Aorta (tissue), 5 donors: ENCODE measurements around the gene TRAM2. TPM values are rescaled to one million over a fixed set of nuclear protein-coding genes. Genes with fewer than 3 reads are reported as not detected.
A peak's percentile ranks its signal among the peaks of the same experiment; 100 is the strongest.

Experiments used
- ATAC-seq: fragments of 200-7000 bp; cut with Tn5 transposase; one replicate; pipeline ENCODE4 v1.9.1; 2022; ENCODE audit warnings: moderate library complexity; ENCODE audit not compliant: low FRiP score
- DNase-seq, 2 donors: peaks; one replicate each; pipeline ENCODE4 v3.0.0-alpha.2; 2020
- H3K27ac ChIP-seq, 2 donors: one replicate each; pipeline ENCODE4 v1.5.1; 2013; ENCODE audit warnings: low read length in 2 of 2, mild to moderate bottlenecking in 2 of 2, moderate library complexity in 2 of 2, control low read depth in 1 of 2, inconsistent platforms in 1 of 2, low read depth in 1 of 2
- H3K27me3 ChIP-seq, 2 donors: one replicate each; pipeline ENCODE4 v1.6.1; 2013; ENCODE audit warnings: control low read depth in 1 of 2, low read length in 1 of 2, mild to moderate bottlenecking in 1 of 2, moderate library complexity in 1 of 2; ENCODE audit not compliant: insufficient read depth in 2 of 2, control insufficient read depth in 1 of 2
- H3K36me3 ChIP-seq, 2 donors: one replicate each; pipeline ENCODE4 v1.6.1; 2013; ENCODE audit warnings: control low read depth in 1 of 2, low read length in 1 of 2, mild to moderate bottlenecking in 1 of 2; ENCODE audit not compliant: insufficient read depth in 2 of 2, control insufficient read depth in 1 of 2
- H3K4me1 ChIP-seq, 2 donors: one replicate each; pipeline ENCODE4 v1.6.1; 2013; ENCODE audit warnings: low read length in 2 of 2, control low read depth in 1 of 2, mild to moderate bottlenecking in 1 of 2, moderate library complexity in 1 of 2; ENCODE audit not compliant: insufficient read depth in 2 of 2, control insufficient read depth in 1 of 2
- H3K4me3 ChIP-seq, 2 donors: one replicate each; pipeline ENCODE4 v1.5.1; 2013; ENCODE audit warnings: low read length in 2 of 2, control low read depth in 1 of 2, mild to moderate bottlenecking in 1 of 2
- H3K9me3 ChIP-seq: one replicate; pipeline ENCODE4 v1.6.1; 2013; ENCODE audit warnings: mild to moderate bottlenecking, low read length; ENCODE audit not compliant: control insufficient read depth
- whole genome bisulfite sequencing, 2 donors: extraction: QIAGEN DNeasy Blood & Tissue Kit; methylation state at CpG; one replicate each; pipeline ENCODE4 v1.1.7; 2013; 5-methylcytosine and 5-hydroxymethylcytosine counted together
- intact Hi-C, 2 donors: fragments of 100-400 bp; cut with DNase I; formaldehyde crosslinking; loops; one replicate each; pipeline versions ENCODE4 v1.14.2 to v1.15.0; 2022
- polyA plus RNA-seq, 2 donors: library from polyadenylated mRNA; stranded (reverse); fragments of 200-250 nt; gene quantifications; one replicate each; pipeline ENCODE4 v1.2.3, GENCODE V29; 2013
- total RNA-seq, 2 donors: library from RNA; stranded (reverse); fragmentation: NEBNext Ultra II Directional; extraction: Animal tissue kit (Norgen Biotek cat#: 25700); gene quantifications; one replicate each; pipeline ENCODE4 v1.2.1, GENCODE V29; 2021
- donor health status: healthy with polysubstance abuse.
- donor health status: Bipolar disorder and iron deficiency.
- donor health status: DM: no; HTN: no; CAD: no.
- donor health status: DM: no; HTN: no; CAD: no.
- donor health status: DM: yes; HTN: yes; CAD: no.

Gene TRAM2
- total and polyA plus RNA-seq, 4 donors = 7.5 to 39.5 (median 30.3) TPM

DNA sequence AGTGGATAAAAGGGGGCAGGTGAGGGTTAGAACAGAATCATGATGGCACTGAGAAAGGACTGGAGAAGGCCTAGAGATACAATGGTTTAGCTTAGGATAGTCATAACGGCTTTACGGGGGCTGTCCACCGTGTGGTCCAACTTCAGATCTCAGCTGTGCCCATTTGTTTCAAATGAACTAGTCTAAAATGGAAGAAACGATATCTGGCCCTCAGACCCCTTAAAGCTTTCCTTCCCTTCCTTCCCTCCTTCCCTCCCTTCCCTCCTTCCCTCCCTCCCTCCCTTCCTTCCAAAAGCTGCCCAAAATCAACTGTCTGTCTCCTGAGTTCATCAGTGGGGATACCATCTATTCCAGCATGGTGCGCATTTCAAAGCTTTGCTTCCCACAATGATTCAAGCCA is 27.9 kb downstream of the TRAM2 start:
- no peaks in the 10 kb centered on the region for H3K9me3 ChIP-seq
- intact Hi-C loops = loop anchor here in 1 of 2 donors (5.0 kb wide), 1 partner anchor 37 kb away; no protein-coding TSS in a partner anchor
- DNase-seq (no peak), ATAC-seq (no peak)
- peaks cover 9 to 16% of the 10 kb centered on the region in 2 donors for H3K4me1 ChIP-seq
- H3K27ac ChIP-seq = no peak overlapping the region
- H3K27me3 ChIP-seq = no peaks in the 10 kb centered on the region
- H3K36me3 ChIP-seq = no peaks in the 10 kb centered on the region
- H3K4me3 ChIP-seq = no peak overlapping the region
- 80 to 91% methylated on average over 5 of the region's 5 CpGs for WGBS, 2 donors

- DNase-seq (no peak), ATAC-seq (no peak)
- intact Hi-C loops = loop anchor here in 1 of 2 donors (5.0 kb wide), 1 partner anchor 36 kb away; no protein-coding TSS in a partner anchor
- no peak overlapping the region for H3K4me3 ChIP-seq
- WGBS, 2 donors = 46 to 54% methylated on average over 7 of the region's 7 CpGs
- H3K36me3 ChIP-seq = no peaks in the 10 kb centered on the region
- H3K4me1 ChIP-seq = peaks cover 9 to 19% of the 10 kb centered on the region in 2 donors
- peak overlapping the region in 1 of 2 donors; percentile 45 for H3K27ac ChIP-seq
- H3K27me3 ChIP-seq = no peaks in the 10 kb centered on the region
- H3K9me3 ChIP-seq = no peaks in the 10 kb centered on the region
Observed at GRCh38 chr6:52548353-52548713, 28.5 kb downstream of the TRAM2 start.

- WGBS, 2 donors = 34 to 38% methylated on average over 9 of the region's 9 CpGs
Observed at GRCh38 chr6:52547647-52548352, 29.1 kb downstream of the TRAM2 start.

GRCh38 chr6:52546678-52547077 is 30.2 kb downstream of the TRAM2 start:
- H3K4me3 ChIP-seq = no peak overlapping the region
- WGBS, 2 donors = 67 to 72% methylated on average over 3 of the region's 3 CpGs
- H3K36me3 ChIP-seq = no peaks in the 10 kb centered on the region
- ATAC-seq (no peak), DNase-seq (no peak)
- intact Hi-C loops = loop anchor here in 1 of 2 donors (5.0 kb wide), 1 partner anchor 34 kb away; no protein-coding TSS in a partner anchor
- no peaks in the 10 kb centered on the region for H3K9me3 ChIP-seq
- peaks cover 7 to 27% of the 10 kb centered on the region in 2 donors for H3K4me1 ChIP-seq
- H3K27ac ChIP-seq = peak overlapping the region in 1 of 2 donors; percentile 29
- H3K27me3 ChIP-seq = no peaks in the 10 kb centered on the region

More at GRCh38 chr6:52547647-52548352, 29.1 kb downstream of the TRAM2 start:
- no peaks in the 10 kb centered on the region for H3K9me3 ChIP-seq
- no peak overlapping the region for H3K4me3 ChIP-seq
- no peaks in the 10 kb centered on the region for H3K27me3 ChIP-seq
- H3K4me1 ChIP-seq = peaks cover 7 to 19% of the 10 kb centered on the region in 2 donors
- no peaks in the 10 kb centered on the region for H3K36me3 ChIP-seq
- peak overlapping the region in 1 of 2 donors; percentile 32 for H3K27ac ChIP-seq
- ATAC-seq = no peak
- DNase-seq = peak in 1 of 2 donors; percentile 55
- intact Hi-C loops = loop anchor here in 1 of 2 donors (5.0 kb wide), 1 partner anchor 35 kb away; no protein-coding TSS in a partner anchor

DNA sequence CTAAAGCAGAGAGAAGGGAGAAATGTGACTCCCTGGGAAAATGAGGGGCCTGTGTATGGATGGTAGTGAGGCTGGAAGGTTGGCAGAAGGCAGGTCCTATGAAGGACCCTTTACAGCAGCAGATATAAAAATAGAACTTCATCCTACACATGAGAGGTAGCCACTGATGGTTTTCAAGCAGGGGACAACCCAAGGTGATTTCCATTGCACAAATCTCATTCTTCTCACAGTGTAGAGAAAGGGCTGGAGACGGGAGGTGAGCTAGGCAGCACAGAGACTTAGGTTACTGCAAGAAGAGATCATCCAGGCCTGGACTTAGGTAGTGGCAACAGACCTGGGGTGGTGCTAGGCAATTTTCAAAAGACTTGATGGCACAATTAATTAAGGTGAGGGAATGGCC is 30.7 kb downstream of the TRAM2 start:
- intact Hi-C loops = loop anchor here in 1 of 2 donors (5.0 kb wide), 1 partner anchor 34 kb away; no protein-coding TSS in a partner anchor
- Histone ChIP-seq H3K4me1 (peaks cover 7 to 30% of the 10 kb centered on the region in 2 donors), H3K9me3 (no peaks in the 10 kb centered on the region), H3K27me3 (no peaks in the 10 kb centered on the region), H3K4me3 (no peak overlapping the region), H3K27ac (peak overlapping the region in 1 of 2 donors; percentile 2), H3K36me3 (no peaks in the 10 kb centered on the region)
- ATAC-seq (no peak), DNase-seq (no peak)
- 64 to 66% methylated on average over 1 of the region's 1 CpG for WGBS, 2 donors

DNA sequence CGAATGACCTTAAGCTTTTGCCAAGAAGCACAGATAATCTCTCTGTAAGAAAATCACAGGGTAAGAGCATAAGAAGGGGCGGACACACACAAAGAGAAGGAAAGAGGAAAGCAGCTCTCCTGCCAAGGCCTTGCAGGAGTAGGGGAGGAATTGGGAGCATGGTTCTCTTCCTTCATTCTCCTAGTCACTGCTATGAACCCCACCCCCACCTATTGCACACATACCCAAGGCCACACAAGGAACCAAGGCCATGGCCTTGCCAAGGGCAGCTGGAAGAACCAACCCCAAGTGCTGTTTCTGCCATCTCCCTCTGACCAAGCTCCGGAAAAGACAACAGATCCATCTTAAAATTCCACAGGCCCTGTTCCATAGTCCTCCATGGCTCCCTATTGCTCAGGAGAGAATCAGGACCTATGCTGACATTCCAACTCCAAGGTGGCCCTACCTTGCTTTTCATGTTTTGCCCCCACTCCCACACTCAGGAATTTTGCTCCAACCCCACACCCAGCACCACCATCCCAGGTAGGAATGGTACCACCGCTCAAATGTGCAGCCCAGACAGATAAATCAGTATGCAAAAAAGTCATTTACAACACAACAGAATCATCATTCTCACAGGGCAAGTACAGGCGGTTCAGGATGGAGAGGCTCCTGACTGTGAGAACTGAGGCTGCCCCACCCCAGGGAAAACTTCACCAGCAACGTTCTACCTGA is 31.3 kb downstream of the TRAM2 start:
- DNase-seq (no peak), ATAC-seq (no peak)
- H3K9me3 ChIP-seq = no peaks in the 10 kb centered on the region
- 73 to 76% methylated on average over 6 of the region's 6 CpGs for WGBS, 2 donors
- H3K27ac ChIP-seq = peak overlapping the region in 1 of 2 donors; percentile 42
- H3K27me3 ChIP-seq = no peaks in the 10 kb centered on the region
- no peak overlapping the region for H3K4me3 ChIP-seq
- intact Hi-C loops = loop anchor here in 1 of 2 donors (5.0 kb wide), 1 partner anchor 33 kb away; no protein-coding TSS in a partner anchor
- H3K36me3 ChIP-seq = no peaks in the 10 kb centered on the region
- peaks cover 7 to 32% of the 10 kb centered on the region in 2 donors for H3K4me1 ChIP-seq

DNA sequence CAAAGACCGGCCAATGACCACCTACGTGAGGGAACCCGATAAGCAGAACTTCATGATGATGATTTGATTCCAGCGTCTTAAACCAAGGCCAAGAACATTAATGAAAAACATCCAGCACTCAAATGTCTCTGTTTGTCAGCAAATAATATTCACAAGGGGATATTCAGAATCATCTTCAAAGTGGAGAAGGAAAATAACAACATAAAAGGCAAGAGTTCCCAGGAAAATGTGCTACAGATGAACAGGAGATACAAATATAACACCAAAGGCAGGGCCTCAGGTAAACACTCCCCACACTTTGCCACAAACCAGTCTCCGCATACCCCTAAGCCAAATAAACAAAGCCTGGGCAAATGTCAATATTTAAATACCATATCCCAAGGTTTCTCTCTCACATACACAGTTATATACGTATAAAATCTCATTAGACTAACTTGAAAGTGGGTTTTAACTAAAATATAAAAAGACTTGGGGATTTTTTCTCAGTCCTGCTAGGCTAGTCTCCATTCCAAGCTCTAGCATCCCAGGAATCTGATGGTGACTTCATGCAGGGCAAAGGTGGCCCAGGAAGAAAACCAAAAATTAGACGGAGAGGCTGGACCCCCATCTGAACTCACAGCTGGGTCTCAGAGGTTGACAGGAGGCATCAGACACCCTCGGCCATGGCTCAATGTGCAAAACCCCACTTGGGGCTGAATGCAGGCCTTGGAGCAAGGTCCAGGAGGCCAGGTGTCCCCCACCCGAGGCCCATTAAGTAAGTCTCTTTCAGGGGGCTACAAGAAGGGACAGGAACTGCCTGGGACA is 32.1 kb downstream of the TRAM2 start:
- intact Hi-C loops = loop anchor here in 1 of 2 donors (5.0 kb wide), 1 partner anchor 33 kb away; no protein-coding TSS in a partner anchor
- no peak for ATAC-seq
- peak overlapping the region; percentile 92 to 94 for H3K27ac ChIP-seq
- H3K9me3 ChIP-seq = no peaks in the 10 kb centered on the region
- no peaks in the 10 kb centered on the region for H3K36me3 ChIP-seq
- peaks cover 7 to 35% of the 10 kb centered on the region in 2 donors for H3K4me1 ChIP-seq
- no peak for DNase-seq
- WGBS, 2 donors = 54 to 60% methylated on average over 9 of the region's 9 CpGs
- no peak overlapping the region for H3K4me3 ChIP-seq
- H3K27me3 ChIP-seq = no peaks in the 10 kb centered on the region
